GM19238 (cell line): ENCODE data around the gene COPRS.
"Not testable (repeated sequence)": the region's sequence is repeated elsewhere in the genome, so short reads cannot be mapped to it uniquely, and the experiment has no call there.

ENCODE experiments used
- DNase-seq: peaks from one replicate; pipeline ENCODE4 v3.0.0; 2011; ENCODE audit warnings: low spot score; ENCODE audit not compliant: insufficient read length

Gene COPRS

GRCh38 chr17:31845291-31845690 lies 13.8 kb downstream of the COPRS start:
- no peak for DNase-seq

- no peak for DNase-seq
Measured at GRCh38 chr17:31843070-31843745, 15.8 kb downstream of the COPRS start.

- peak; percentile 62 for DNase-seq
Measured at GRCh38 chr17:31842195-31843069, 16.6 kb downstream of the COPRS start.

GRCh38 chr17:31841850-31842194 lies 17.2 kb downstream of the COPRS start:
- no peak for DNase-seq

GRCh38 chr17:31838636-31839225 lies 20.3 kb downstream of the COPRS start:
- no peak for DNase-seq

GRCh38 chr17:31835984-31836383 lies 23.1 kb downstream of the COPRS start:
- DNase-seq = no peak

- no peak for DNase-seq
Measured at GRCh38 chr17:31834448-31834847, 24.6 kb downstream of the COPRS start.

- no peak for DNase-seq
Measured at GRCh38 chr17:31832746-31833145, 26.3 kb downstream of the COPRS start.

GRCh38 chr17:31830971-31831858 lies 27.8 kb downstream of the COPRS start:
- DNase-seq = no peak

GRCh38 chr17:31829649-31830048 lies 29.4 kb downstream of the COPRS start:
- no peak for DNase-seq

- DNase-seq = not testable (repeated sequence)
Measured at GRCh38 chr17:31828955-31829354, 30.1 kb downstream of the COPRS start.

GRCh38 chr17:31825961-31826691 lies 32.9 kb downstream of the COPRS start:
- DNase-seq = no peak

GRCh38 chr17:31824766-31825360 lies 34.2 kb downstream of the COPRS start:
- no peak for DNase-seq

GRCh38 chr17:31823014-31823413 lies 36.0 kb downstream of the COPRS start:
- no peak for DNase-seq

GRCh38 chr17:31820691-31821435 lies 38.2 kb downstream of the COPRS start:
- no peak for DNase-seq

- DNase-seq = no peak
Measured at GRCh38 chr17:31819578-31819977, 39.5 kb downstream of the COPRS start.

- DNase-seq = not testable (repeated sequence)
Measured at GRCh38 chr17:31818863-31819262, 40.2 kb downstream of the COPRS start.

- DNase-seq = no peak
Measured at GRCh38 chr17:31815212-31815730, 43.8 kb downstream of the COPRS start.

- DNase-seq = no peak
Measured at GRCh38 chr17:31811101-31811500, 47.9 kb downstream of the COPRS start.
